HG03521 (cell line): Measurements from ENCODE around the gene SLC35A1.

Experiments used
- ATAC-seq: cut with Tn5 transposase; IDR thresholded peaks from one replicate; pipeline ENCODE4 v1.9.1; 2021; ENCODE audit warnings: mild to moderate bottlenecking, moderate library complexity; ENCODE audit not compliant: unreplicated experiment

SLC35A1 gene

DNA sequence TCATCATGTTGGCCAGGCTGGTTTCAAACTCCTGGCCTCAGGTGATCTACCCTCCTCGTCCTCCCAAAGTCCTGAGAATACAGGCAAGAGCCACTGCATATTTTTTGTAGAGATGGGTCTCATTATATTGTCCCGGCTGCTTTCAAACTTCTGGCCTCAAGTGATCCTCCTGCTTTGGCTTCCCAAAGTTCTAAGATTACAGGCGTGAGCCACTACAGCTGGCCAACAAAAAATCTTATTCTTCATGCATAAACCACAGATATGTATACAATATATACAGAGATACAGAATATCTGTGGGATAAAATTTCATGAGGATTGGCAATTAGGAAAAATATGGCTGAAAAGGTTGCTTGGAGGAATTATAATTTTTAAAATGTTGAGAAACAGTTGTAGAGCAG lies 49.9 kb downstream of the SLC35A1 start:
- ATAC-seq, result no peak

DNA sequence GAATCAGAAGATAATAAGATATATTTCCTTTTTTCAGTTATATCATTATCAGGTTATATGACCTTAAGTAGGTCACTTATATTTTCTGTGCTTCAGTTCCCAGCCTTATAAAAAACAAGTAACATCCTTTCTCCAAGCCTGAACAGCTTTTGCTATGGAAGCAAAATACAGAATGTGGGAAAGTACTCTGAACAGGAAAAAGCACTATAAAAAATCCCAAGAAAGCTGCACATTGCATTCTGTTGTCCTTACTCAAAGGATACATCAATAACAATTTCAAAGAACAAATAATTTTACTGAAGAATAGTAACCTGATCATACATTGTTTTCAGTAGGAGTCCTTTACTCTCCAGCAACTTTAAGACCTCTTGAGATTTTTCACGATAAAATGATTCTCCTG lies 56.4 kb downstream of the SLC35A1 start:
- no peak for ATAC-seq

DNA sequence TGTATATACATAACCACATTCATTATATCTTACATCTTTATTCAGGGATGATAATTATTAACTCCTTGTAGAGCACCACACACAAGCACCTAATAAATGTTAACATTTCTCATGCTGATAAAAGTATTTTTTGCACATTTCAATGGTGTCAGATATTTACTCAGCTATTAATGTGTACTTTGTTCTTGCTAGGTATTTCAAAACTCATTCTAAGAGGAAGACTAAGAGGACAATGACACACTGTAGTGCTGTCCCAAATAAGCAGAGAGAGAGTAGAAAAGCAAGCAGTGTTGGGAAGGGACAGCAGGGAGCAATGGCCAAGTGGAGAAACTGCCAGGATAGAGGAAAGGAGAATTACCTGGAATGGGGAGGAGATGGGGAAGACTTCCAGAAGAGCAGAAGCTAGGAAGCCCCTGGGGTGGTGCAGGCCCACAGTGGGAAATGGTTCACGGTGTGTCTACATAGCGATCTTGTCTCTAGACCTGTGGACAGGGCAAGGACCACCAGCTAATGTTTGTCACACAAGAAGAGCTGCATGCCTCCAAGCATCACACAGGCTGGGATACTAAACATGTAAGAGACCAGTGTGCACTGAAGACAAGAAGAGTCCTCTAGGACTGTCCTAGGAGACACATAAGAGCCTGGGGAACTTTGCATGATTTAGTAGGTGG lies 61.7 kb downstream of the SLC35A1 start:
- ATAC-seq, result no peak

DNA sequence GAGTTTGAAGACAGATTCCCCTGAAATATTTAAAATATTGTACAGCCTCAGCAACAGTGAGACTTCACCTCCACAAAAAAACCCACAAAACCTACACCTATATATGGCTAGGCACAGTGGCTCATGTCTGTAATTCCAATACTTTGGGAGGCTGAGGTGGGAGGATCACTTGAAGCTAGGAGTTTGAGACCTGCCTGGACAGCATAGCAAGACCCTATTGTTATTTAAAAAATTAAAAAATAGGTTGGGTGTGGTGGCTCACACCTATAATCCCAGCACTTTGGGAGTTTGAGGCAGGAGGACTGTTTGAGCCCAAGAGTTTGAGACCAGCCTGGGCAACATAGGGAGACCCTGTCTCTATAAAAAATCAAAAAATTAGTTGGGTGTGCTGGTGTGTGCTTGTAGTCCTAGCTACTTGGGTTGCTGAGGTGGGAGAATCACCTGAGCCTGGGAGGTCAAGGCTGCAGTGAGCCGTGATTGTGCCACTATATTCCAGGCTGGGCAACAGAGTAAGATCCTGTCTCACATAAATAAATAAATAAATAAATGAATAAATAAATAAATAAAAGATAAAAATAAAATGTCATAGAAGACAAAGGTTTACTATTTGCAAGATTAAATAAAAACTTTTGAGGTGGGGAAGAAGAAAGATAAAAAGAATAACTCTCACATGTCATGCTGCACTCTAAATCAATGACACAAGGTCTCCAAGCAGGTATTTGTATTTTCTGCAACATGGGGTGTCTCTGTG lies 65.9 kb downstream of the SLC35A1 start:
- ATAC-seq, result no peak

DNA sequence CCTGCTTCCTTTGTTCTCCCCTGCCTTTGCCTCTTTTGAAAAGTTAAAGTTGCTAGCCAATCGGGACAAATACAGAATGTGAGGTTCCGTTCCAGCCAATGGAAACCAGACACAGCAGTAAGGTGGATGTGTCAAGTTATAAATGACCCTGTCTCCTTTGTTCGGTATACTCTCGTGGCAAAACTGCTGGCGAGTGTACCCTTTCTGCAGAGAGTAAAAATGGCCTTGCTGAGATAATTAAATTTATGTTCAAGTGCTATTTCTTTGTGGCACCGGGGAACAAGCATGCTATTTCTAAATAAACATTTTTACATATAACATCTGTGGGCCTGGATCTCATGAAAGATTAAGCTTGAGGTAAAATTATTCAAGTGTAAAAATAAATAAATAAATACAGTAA lies 66.8 kb downstream of the SLC35A1 start:
- ATAC-seq, result no peak

DNA sequence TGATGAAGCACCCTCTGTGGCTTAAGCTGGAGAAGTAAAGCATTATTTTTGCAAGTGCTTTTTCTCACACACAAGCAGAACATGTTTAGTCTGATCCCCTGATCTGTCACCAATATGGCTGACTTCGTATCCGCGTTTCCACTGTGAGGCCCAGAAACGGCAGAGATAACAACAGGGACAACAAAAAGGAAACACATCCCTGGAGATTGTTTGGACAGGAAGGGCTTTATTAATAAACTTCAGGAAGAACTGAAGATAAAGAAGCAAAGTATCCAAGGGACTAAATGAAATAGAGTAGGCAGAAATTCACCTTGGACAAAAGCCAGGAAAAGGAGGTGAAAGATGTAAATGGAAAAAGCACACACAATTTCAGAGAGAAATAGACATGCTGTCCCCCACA lies 67.8 kb downstream of the SLC35A1 start:
- no peak for ATAC-seq

DNA sequence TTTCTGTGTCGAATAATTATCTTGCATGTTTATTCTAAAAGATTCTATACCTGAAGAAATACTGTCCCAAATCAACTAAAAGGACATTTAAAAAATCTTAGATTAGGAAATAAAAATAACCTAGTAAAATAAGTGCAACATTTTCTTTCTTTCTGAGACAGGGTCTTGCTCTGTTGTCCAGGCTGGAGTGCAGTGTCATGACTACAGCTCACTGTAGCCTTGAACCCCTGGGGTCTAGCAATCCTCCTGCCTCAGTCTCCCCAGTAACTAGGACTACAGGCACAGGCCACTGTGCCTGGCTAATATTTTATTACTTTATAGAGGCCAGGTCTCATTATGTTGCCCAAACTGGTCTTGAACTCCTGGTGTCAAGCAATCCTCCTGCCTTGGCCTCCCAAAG lies 68.3 kb downstream of the SLC35A1 start:
- ATAC-seq, result no peak

DNA sequence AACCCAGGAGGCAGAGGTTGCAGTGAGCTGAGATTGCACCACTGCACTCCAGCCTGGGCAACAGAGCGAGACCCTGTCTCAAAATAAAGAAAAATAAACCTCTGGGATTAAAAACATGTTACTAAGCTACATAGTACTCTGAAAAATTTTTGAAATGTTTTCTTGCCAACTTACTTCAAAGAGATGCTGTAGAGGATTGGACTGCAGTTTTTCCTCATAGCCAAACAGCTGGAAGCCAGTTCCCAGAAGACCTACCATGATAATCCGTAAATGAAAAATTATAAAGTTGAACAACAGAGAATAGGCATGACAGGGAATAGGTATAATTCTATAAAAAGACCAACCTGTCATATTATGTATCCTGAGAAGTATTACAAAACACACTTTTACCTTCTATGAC lies 69.0 kb downstream of the SLC35A1 start:
- no peak for ATAC-seq

DNA sequence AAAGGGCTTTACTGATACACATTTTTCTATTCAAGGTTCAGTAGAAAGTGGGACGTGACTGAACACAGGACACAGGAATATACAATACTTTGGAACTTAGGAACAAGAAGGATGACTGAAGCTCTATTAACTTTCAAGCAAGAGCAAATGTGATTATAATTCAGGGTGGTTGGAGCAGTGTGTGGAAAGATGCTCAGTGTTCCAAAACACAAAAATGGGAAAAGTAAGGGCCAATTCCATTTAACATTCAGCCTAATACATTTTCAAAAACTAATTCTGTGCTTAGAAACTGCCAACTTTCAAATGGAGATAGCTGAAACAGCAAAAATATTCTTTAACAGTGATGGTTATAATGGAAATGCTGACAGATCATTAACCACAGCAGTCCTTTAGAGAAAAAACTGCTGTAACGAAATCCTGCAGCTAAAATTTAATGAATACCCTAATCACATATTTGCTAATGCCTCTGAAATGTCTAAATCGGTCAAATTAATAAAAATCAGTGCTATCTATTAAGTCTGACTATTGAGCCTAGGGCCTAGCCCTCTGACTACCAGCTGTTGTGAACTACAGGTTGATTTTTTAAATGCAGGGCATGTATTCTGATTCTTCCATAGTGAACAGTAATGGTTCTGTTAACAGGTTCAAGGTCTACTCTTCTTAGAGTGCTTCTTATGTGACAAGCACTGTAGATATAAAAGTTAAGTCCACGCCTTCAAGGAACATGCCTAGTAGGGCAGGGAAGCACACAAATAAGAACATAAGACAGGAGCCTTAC lies 71.1 kb downstream of the SLC35A1 start:
- no peak for ATAC-seq

DNA sequence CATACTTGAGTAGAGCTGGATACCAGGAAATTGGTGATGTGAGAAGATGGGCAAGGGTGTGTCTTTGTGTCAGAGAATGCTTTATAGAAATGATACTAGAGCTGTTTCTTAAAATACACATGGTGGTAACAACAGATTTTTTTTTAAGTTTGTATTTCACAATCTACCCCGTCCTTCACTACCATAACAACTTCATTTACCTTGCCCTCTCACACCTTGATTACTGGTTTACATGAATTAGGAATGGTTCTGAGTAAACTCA lies 71.6 kb downstream of the SLC35A1 start:
- ATAC-seq, result no peak

DNA sequence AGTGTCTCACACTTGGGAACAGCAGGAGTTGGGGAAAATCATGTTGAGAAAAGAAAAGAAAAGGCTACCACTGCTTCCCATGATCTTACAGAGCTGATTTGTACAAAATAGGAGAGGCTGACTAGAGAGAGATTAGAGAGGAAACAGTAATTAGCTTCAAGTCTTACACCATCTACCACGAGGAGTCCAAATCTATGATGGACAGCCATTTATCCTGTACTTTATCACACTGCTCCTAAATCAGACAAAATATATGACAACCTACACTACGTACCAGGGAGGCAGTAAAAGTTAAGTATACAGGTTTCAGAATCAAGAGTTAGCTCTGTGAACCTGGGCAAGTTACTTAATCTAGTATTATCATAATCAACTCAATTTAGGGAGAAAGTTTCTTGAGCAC lies 79.0 kb downstream of the SLC35A1 start:
- no peak for ATAC-seq

DNA sequence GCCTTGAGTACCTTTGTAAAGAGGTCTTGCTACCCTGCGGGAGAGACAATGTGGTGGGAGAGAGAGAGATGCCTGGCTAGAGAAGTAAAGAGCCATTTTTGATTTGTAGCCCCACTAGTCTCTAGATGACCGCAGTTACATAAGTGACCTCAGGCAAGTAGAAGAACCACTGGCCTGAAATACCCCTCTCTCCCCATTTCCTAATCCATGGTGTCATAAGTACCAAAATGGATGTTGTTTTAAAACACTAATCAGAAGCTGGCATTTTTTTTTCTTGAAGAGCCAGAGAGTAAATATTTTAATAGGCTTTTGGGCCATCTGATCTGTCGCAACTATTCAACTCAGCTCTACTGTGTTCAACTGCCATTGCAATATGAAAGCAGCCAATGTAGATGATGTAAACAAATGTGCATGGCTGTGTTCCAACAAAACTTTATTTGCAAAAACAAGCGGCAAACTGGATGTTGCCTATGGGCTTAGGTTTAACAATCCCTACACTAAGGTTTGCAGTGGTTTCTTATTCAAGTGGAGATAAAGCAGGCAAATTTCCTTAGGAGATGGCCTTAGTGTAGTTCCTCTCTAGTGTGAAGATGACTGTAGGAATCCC lies 80.5 kb downstream of the SLC35A1 start:
- no peak for ATAC-seq

DNA sequence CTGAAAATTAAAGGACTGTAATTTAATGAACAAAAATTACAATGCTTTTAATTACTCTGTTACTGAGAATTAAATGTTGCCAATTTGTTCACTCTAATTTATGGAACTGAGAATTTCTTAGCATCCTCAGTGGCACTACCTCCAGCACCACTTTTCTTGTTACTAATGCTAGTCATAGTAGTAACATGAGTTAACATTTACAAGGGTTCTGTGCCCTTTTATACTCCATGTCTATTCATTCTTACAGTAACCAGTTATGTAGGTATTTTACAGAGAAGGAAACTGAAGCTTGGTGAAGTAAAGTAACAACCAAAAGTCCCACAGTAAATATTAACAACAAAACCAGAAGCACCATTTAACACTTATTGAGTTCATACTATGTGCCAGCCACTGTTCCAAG lies 82.7 kb downstream of the SLC35A1 start:
- ATAC-seq, result no peak

DNA sequence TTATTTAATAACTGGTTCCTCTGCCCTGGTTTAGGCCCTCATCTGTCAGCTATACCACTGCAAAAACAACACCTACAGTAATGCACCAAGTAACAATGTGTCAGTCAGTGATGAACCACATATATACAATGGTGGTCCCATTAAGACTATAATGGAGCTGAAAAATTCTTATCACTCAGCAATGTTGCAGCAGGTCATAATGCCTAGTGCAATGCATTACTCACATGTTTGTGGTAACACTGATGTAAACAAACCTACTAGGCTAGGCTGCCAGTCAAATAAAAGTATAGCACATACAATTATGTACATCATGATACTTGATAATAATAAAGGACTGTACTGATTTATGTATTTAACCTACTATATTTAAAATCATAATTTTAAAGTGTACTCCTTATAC lies 85.7 kb downstream of the SLC35A1 start:
- no peak for ATAC-seq

DNA sequence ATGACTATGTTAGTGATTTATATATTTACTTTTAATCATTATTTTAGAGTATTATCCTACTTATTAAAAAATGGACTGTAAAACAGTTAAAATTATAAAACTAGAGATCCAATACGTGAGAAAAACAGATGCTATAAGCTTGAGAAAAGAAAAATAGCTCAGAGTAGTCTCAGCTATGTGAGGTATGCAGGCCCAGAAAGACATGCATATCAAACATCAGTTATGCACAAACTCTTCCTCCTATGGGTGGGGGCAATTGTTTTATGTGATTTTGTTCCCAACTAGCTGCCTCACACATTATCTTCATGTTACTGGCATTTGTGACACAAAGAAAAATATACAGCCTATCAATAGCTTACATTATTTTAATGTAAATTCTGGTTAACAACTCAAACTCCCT lies 88.2 kb downstream of the SLC35A1 start:
- no peak for ATAC-seq
